ENCODE data around the gene BLOC1S2.

- TF ChIP-seq, protein P1, sequence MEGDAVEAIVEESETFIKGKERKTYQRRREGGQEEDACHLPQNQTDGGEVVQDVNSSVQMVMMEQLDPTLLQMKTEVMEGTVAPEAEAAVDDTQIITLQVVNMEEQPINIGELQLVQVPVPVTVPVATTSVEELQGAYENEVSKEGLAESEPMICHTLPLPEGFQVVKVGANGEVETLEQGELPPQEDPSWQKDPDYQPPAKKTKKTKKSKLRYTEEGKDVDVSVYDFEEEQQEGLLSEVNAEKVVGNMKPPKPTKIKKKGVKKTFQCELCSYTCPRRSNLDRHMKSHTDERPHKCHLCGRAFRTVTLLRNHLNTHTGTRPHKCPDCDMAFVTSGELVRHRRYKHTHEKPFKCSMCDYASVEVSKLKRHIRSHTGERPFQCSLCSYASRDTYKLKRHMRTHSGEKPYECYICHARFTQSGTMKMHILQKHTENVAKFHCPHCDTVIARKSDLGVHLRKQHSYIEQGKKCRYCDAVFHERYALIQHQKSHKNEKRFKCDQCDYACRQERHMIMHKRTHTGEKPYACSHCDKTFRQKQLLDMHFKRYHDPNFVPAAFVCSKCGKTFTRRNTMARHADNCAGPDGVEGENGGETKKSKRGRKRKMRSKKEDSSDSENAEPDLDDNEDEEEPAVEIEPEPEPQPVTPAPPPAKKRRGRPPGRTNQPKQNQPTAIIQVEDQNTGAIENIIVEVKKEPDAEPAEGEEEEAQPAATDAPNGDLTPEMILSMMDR (conservative IDR thresholded peaks at IDR 0.05 in 1 of 2, IDR thresholded peaks at IDR 0.05 in 1 of 2; ENCODE audit: extremely low read depth in 1 of 2, insufficient read depth in 1 of 2, low read depth in 1 of 2, low read length in 2 of 2) = no peak
- TF ChIP-seq EZH2 (IDR thresholded peaks at IDR 0.05; ENCODE audit: borderline replicate concordance, low read length) = no peak
Observed at GRCh38 chr10:100287756-100288155, 1.3 kb upstream of the BLOC1S2 start.
